GM19035 (cell line): ENCODE results near the gene NAGS.
"Not testable (repeated sequence)": the region's sequence is repeated elsewhere in the genome, so short reads cannot be mapped to it uniquely, and the experiment has no call there.

Experiments used
- ATAC-seq: cut with Tn5 transposase; IDR thresholded peaks from one replicate; pipeline ENCODE4 v1.9.1; 2021; ENCODE audit not compliant: unreplicated experiment

Gene NAGS, protein sequence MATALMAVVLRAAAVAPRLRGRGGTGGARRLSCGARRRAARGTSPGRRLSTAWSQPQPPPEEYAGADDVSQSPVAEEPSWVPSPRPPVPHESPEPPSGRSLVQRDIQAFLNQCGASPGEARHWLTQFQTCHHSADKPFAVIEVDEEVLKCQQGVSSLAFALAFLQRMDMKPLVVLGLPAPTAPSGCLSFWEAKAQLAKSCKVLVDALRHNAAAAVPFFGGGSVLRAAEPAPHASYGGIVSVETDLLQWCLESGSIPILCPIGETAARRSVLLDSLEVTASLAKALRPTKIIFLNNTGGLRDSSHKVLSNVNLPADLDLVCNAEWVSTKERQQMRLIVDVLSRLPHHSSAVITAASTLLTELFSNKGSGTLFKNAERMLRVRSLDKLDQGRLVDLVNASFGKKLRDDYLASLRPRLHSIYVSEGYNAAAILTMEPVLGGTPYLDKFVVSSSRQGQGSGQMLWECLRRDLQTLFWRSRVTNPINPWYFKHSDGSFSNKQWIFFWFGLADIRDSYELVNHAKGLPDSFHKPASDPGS

DNA sequence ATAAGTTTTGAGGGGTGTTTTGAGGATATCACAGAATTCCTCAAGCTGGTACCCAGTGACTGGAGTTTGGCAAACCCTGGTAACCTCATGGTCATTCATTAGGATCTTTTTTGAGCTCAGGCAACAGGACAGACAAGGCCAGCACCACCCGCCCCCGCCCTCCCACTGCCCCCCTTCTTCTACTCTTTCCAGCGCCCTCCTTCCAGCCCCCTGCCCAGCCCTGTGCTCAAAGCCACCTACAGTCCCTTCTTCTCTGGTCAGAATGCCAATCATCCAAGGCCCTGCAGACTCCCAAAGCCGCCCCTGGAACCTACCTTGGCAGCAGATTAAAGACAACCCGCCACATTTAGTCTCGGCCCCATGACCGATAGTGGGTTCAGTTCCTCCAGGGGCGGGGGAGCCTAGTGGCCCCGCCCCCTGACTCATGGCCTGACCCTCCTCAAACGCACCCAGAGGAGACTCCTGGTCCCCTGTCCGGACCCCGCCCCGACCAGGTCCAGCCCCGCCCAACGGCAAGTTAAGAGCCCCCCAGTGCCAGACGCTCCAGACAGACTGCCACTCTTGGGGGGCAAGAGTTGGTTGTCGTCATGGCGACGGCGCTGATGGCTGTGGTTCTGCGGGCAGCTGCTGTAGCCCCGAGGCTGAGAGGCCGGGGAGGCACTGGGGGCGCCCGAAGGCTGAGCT is at the start of gene NAGS:
Gene NAGS (plus strand): TSS at position 546 of the 684 bp plus-strand sequence. CDS start 42 bp downstream, at position 588.
- ATAC-seq = no peak

DNA sequence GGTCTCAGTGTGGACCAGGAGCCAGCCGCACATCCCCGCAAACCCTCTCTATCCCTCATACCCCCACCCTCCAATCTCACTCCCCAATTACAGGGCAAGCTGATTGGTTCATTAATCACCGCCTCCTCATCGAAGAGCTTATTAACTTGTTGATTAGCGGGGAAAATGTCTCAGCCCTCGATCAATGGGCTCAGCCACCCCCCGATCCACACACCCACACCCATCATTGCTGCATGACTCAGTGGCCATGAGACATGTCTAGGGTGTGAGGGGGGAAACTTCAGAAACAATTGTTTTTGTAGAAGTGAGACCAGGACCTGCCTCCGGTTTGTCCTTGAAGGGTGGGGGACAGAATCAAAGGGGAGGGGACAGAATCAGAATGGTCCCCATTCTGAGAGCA is 48.2 kb upstream of the NAGS start:
- ATAC-seq = no peak

DNA sequence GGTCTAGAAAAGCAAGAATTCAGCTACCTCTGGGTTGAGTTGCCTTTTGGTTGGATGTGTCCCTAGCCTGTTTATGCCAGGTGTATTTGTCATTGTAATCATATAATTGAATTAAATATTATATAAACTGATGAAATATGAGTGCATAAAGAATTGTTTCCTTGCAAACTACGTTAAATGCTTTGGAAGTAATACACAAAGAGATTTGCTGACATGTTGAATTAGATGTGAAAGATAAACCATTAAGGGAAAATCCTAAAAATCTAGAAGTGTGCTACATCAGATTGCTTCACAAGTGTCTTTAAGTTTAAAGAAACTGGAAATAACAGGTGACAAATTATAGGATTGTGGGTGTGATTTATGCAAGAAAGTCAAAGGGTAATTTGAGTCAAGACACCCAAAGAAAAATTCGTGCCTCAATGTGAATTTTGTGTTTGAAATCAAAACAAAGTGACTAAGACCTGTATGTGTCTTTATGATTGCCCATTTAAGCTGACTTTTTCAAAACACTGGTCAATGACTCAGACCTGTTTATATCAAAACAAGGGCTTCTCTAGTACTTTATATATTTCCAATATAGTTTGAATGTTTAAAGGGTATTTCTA is 45.6 kb upstream of the NAGS start:
- ATAC-seq = no peak

DNA sequence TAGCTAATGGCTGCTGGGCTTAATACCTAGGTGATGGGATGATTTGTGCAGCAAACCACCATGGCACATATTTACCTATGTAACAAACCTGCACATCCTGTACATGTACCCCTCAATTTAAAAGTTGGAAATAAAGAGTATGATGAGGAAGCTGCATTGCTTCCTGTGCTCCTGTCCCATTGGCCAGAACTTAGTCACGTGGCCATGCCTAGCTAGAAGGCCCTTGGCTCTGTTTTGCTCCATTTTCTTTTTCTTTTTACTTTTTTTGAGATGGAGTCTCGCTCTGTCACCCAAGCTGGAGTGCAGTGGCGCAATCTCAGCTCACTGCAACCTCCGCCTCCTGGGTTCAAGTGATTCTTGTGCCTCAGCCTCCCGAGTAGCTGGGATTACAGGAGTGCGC is 43.1 kb upstream of the NAGS start:
- not testable (repeated sequence) for ATAC-seq

DNA sequence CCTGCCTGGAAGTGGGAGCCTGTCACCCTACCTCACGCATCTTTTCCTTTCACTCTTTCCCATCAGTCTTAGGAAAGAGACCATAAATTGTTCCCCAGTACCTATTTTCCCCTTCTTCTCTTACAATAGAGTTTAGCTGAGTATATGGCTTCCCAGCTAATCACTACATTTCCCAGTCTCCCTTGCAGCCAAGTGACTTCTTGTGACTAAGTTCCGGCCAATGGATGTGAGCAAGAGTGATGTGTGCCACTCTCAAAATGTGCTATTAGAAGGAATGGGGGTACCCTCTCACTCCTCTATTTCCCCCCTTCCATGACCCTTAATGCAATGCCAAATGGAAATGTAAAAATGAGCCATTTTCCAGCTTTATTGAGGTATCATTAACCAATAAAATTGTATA is 42.5 kb upstream of the NAGS start:
- ATAC-seq = no peak

DNA sequence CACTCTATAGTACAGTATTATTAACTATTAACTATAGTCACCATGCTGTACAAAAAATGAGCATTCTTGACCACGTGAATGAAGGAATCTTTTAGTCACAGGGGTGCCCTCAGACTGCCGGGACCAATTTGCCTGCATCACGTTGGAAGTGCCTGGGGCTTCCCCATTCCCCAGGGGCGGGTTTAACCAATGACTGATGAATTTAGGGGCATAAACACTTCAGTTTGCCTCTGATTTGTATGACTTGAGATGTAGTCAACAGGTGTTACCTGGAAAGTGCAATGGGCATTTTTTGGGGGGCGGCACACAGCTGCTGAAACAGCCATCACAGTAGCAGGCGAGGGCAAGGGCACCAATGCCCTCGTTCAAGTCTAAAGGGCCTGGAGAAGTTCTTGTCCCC is 41.9 kb upstream of the NAGS start:
- ATAC-seq = no peak

DNA sequence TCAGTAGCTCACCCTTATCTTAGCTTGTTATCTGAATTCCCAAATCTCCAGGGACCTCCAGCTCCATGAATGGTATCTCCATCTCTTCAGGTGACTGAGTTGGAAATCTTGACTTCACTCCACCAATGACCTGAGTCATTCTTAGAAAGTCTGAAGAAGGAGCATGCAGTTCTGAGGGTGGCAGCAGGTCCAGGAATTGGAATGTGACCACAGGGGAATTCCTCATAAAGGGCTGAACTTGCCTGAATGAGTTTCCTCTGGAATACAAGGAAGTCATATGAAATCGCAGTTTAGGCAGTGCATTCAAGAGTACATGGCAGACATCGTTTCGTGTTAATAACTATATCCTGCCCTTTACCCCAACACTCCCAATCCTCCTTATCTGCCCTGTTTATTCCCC is 38.1 kb upstream of the NAGS start:
- ATAC-seq = no peak

DNA sequence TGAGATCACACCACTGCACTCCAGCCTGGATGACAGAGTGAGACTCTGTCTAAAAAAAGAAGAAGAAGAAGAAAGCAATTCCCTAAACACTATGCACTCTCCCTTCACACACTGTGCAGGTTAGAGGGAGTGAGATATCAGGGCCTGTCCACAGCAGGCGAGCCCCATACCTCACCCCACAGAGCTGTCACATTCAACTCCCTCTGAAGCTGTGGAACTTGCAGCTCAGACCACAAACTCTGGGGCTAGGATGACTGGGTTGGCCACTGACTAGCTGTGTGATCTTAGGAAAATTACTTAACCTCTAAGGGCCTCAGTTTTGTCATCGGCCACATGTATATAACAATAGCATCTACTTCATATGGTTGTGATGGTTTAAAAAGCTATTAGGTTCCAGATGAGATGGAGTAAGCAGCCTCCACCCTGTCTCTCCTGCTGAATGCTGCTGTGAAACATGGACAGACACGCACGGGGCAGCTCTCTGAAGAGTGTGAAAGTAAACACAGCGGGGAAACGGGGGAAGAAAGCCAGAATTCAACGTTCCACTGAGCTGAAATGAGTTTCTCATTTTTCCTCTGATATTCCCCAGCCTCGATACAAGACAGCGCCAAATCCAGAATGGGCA is 37.1 kb upstream of the NAGS start:
- ATAC-seq = no peak

DNA sequence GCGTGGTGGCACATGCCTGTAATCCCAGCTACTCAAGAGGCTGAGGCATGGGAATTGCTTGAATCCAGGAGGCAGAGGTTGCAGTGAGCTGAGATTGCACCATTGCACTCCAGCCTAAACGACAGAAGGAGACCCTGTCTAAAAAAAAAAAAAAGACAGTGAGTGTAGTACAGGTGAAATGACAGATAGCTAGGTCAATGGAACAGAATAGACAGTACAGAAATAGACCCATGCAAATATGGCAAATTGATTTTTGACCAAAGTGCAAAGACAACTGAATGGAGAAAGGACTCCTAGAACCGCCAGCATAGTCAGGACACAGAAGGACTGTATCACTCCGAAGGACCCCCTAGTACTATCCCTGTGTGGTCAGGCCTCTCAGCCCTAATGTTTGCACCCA is 34.1 kb upstream of the NAGS start:
- ATAC-seq = no peak

DNA sequence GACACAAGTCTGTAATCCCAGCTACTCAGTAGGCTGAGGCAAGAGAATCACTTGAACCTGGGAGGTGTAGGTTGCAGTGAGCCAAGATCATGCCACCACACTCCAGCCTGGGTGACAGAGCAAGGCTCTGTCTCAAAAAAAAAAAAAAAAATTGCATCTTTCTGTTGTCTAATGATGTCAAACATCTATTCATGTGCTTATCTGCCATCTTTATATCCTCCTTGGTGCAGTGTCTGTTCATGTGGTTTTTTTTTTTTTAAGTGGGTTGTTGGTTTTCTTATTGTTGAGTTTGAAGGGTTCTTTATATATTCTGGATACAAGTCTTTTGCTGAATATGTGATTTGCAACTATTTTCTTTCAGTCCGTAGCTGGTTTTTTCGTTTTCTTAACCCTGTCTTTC is 33.0 kb upstream of the NAGS start:
- ATAC-seq = not testable (repeated sequence)

DNA sequence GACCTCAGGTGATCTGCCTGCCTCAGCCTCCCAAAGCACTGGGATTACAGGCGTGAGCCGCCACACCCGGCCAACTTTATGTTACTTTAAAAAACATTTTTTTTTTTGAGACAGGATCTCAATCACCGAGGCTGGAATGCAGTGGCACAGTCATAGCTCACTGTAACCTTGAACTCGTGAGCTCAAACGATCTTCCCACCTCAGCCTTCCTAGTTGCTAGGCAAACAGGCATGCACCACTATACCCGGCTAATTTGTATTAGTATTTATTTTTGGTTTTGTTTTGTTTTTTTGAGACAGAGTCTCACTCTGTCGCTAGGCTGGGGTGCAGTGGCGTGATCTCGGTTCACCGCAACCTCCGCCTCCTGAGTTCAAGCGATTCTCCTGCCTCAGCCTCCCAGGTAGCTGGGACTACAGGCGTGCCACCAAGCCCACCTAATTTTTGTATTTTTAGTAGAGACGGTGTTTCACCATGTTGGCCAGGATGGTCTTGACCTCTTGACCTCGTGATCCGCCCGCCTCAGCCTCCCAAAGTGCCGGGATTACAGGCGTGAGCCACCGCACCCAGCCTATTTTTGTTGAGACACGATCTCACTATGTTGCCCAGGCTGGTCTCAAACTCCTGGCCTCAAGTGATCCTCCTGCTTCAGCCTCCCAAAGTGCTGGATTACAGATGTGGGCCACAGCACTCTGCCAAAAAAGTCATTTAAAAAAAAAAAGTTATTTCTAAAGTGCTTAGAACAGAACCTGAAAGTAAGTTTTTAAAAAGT is 31.8 kb upstream of the NAGS start:
- ATAC-seq = not testable (repeated sequence)

DNA sequence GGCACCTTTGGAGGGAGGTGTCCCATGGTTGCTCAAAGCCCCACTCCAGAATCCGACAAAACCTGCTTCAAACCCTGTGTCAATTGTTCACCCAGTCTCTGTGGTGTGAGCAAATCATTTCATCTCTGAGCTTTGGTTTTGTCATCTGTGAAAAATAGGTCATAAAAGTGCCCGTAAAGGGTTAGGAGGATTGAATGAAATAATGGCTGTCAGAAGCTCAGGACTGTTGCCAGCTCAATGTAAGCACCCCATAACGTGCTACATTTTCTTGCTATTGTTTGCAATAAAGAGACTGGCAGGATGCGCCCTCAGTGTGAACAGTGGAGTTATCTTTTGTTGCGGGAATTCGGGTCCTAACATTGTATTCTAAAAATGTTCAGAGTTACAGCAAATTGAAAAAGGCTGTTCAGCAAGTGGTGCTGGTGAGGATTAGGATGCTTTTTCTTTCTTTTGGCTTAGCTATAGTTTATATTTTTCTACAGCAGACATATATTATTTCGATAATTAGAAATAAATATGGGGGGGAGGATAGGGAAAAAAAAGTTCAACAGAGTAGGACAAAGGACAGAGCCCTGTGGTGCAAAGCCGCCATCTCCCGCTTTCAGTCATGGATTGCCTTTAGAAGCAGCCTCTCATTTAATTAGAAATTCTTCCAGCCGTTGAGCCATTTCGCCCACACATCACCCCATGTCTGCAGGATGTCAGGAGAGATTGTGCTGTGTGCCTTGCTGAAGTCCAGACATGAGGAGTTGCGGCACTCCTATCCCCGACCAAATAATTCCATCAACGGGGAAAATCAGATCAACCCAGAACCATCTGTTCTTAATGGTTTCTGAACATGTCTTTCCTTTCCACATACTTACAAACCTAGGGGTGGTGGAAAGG is 29.8 kb upstream of the NAGS start:
- ATAC-seq = no peak

DNA sequence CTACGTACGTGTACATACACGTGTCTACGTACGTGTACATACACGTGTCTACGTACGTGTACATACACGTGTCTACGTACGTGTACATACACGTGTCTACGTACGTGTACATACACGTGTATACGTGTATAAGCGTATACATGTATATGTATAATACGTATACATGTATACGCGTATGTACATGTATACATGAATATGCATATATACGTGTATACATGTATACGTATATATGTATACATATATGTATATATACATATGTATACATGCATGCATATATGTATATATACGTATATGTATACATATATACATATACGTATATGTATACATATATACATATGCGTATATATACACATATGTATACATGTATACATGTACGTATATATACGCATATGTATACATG is 28.5 kb upstream of the NAGS start:
- no peak for ATAC-seq

DNA sequence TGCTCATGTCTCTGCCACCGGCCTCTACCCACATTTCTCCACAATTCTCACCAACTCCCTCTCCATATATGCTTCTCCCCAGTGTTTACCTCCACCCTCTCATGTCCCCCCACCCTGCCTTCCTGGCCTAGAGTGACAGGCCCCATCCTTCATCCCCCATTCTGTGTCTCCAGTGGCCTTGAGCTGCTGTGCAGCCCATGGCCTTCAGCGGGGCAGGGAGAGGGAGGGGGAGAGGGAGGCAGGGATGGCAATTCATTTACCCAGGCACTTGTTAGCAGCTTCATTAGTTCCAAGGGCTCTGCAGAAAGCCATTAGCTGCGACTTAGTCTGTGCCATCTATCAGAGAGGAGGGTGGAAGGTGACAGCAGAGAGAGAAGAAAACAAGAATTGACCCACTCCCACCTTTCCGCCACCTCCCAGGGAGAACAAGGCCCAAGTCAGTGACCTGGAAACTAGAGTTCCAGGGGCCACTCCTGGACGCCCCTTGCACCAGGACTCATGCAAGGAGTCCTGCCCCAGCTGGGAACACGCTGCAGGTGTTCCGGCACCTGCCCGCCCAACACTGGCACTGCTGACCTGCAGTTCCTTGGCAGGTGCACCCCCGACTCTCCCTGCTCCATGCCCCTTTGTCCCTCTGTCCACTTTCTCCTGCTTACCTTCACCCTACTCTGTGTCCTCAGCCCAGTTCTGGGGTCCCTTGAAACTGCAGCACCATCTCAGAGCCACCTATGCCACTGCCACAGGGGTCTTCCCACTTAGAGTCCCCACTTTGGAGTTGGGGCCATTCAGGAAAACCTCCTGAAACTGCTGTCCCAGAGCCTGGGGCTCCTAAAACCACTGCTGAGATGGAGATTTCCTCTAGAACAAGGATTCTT is 27.2 kb upstream of the NAGS start:
- ATAC-seq = no peak

DNA sequence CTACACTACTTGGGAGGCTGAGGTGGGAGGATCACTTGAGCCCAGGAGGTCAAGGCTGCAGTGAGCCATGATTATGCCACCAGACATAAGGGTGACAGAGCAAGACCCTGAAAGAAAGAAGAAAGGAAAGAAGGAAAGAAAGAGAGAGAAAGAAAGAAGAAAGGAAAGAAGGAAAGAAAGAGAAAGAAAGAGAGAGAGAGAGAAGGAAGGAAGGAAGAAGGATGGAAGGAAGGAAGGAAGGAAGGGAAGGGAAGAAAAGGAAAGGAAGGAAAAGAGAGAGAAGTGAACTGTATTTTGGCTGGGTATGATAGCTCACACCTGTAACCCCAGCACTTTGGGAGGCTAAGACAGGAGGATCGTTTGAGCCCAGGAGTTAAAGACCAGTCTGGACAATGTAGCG is 26.3 kb upstream of the NAGS start:
- ATAC-seq = no peak

DNA sequence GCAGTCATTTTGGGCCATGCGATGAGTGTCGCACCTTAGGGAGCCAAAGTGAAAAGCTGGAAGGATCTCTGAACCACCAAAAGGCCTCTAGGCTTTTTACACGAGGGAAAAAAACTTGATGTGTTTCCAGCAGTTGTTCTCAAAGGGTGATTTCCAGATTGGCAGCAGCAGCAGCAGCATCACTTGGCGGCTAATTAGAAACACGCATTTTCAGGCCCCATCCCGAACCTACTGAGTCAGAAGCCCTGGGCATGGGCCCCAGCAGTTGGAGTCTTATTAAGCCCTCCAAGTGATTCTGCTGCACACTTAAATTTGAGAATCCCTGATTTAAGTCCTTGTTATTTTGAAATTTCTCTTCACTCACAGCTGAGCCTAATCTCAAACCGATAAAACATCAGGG is 25.4 kb upstream of the NAGS start:
- ATAC-seq = no peak

DNA sequence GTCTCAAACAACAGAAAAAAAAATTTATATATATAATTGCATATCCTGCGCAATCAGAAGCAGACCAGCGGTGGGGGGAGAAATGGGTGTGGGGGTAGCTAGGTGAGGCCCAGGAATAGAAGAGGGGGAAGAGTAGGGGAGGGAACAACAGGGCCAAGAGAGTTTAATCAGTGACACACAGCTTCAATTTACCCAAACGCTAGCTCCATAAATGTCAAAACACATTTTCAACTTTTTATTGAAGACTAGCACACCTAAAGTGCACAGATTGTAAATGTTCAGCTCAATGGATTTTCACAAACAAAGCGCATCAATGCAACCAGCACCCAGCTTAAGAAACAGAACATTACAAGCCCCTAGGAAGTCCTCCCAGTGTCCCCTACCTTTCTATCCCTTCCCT is 24.8 kb upstream of the NAGS start:
- ATAC-seq = no peak

DNA sequence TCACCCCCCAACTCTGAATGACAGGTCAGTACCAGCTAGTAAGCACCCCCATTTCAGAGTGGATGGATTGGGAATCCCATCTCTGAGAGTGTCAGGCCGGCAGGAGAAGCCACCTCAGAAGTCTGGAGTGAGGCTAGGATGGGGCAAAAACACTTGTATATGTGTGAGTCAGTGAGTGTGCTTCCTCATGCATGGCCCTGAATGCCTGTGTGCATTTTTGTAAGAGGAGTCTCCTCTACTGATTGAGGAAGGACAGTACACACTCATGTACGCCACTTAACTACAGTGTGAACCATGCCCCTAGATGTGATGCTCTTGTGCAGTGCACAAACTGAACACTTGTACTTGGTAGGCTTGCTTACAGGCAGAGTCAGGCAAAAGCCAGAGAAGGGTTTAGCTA is 22.3 kb upstream of the NAGS start:
- no peak for ATAC-seq

DNA sequence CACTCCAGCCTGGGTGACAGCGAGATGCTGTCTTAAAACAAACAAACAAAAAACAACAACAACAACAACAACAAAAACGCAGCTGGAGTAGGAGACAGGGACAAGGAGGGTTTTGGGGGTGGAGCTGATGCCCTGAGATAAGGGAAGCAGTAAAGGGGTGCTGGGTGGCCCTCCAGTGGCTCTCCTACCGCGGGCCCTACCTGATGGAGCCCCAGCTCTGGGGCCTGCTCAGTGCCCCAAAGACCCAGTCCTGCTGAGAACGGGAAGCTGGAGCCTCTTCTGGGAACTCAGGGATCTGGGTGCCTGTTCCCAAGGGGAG is 21.3 kb upstream of the NAGS start:
- no peak for ATAC-seq
